Astrocyte (in vitro differentiated cells and primary cell): ENCODE results near the gene CDC42BPG. TPM values are rescaled to one million over a fixed set of nuclear protein-coding genes. Genes with fewer than 3 reads are reported as not detected.

ENCODE experiments used
- DNase-seq: peaks from one replicate; pipeline ENCODE4 v3.0.0-alpha.2; 2010; ENCODE audit warnings: low read depth
- FAIRE-seq: peaks from 2 replicates; lab custom pipeline; 2011; peaks lifted over from hg19 to GRCh38; lab: Jason Lieb, UNC
- H2AFZ ChIP-seq: 2 replicates; pipeline ENCODE4 v1.6.0; 2012; ENCODE audit warnings: low read depth, low read length, inconsistent platforms
- H3K27ac ChIP-seq: 2 replicates; pipeline ENCODE4 v1.5.1; 2011; ENCODE audit warnings: low read depth, low read length, inconsistent platforms
- H3K27me3 ChIP-seq: 2 replicates; pipeline ENCODE4 v1.6.0; 2011; ENCODE audit warnings: low read length, inconsistent platforms; ENCODE audit not compliant: insufficient read depth
- H3K36me3 ChIP-seq: 2 replicates; pipeline ENCODE4 v1.5.1; 2011; ENCODE audit warnings: low read length, inconsistent platforms; ENCODE audit not compliant: insufficient read depth
- H3K4me1 ChIP-seq: 2 replicates; pipeline ENCODE4 v1.5.1; 2011; ENCODE audit warnings: low read length, inconsistent platforms; ENCODE audit not compliant: insufficient read depth
- H3K4me2 ChIP-seq: 2 replicates; pipeline ENCODE4 v1.6.0; 2012; ENCODE audit warnings: low read length, inconsistent platforms
- H3K4me3 ChIP-seq: 2 replicates; pipeline ENCODE4 v1.5.1; 2011; ENCODE audit warnings: low read depth, mild to moderate bottlenecking, low read length, inconsistent platforms; ENCODE audit not compliant: insufficient read depth
- H3K79me2 ChIP-seq: 2 replicates; pipeline ENCODE4 v1.6.0; 2012; ENCODE audit warnings: mild to moderate bottlenecking, low read length, inconsistent platforms; ENCODE audit not compliant: insufficient read depth
- H3K9ac ChIP-seq: 2 replicates; pipeline ENCODE4 v1.6.0; 2012; ENCODE audit warnings: mild to moderate bottlenecking, low read length, inconsistent platforms
- H3K9me3 ChIP-seq: 2 replicates; pipeline ENCODE4 v1.5.1; 2012; ENCODE audit warnings: low read depth, mild to moderate bottlenecking, low read length, inconsistent platforms; ENCODE audit not compliant: insufficient read depth
- H4K20me1 ChIP-seq: 2 replicates; pipeline ENCODE4 v1.6.0; 2012; ENCODE audit warnings: low read length, inconsistent platforms; ENCODE audit not compliant: insufficient read depth
- H3K27ac Mint-ChIP-seq: one replicate; pipeline ENCODE4 v1.8.0; 2021; ENCODE audit warnings: mild to moderate bottlenecking, mixed read lengths; ENCODE audit not compliant: unreplicated experiment
- H3K27me3 Mint-ChIP-seq: one replicate; pipeline ENCODE4 v1.8.0; 2021; ENCODE audit warnings: low read depth, mixed read lengths; ENCODE audit not compliant: unreplicated experiment
- H3K36me3 Mint-ChIP-seq: one replicate; pipeline ENCODE4 v1.8.0; 2021; ENCODE audit warnings: low read depth, mixed read lengths; ENCODE audit not compliant: unreplicated experiment
- H3K4me1 Mint-ChIP-seq: one replicate; pipeline ENCODE4 v1.8.0; 2021; ENCODE audit warnings: low read depth, mixed read lengths; ENCODE audit not compliant: unreplicated experiment
- H3K4me3 Mint-ChIP-seq: one replicate; pipeline ENCODE4 v1.8.0; 2021; ENCODE audit warnings: mild to moderate bottlenecking, moderate library complexity, mixed read lengths; ENCODE audit not compliant: unreplicated experiment
- H3K9me3 Mint-ChIP-seq: one replicate; pipeline ENCODE4 v1.8.0; 2021; ENCODE audit warnings: mild to moderate bottlenecking, mixed read lengths; ENCODE audit not compliant: unreplicated experiment
- EZH2 ChIP-seq: IDR thresholded peaks from 2 replicates; pipeline ENCODE4 v1.6.1; 2012; ENCODE audit warnings: mild to moderate bottlenecking, low read length, inconsistent platforms; ENCODE audit not compliant: insufficient read depth
- total RNA-seq: library from RNA; stranded (reverse); gene quantifications from 2 replicates; pipeline ENCODE4 v1.2.1, GENCODE V29; 2021
- TF ChIP-seq, protein P1 (sequence below): IDR thresholded peaks from 2 replicates; pipeline ENCODE4 v1.5.1; 2011; ENCODE audit warnings: low read depth, mild to moderate bottlenecking, inconsistent platforms, low read length, moderate library complexity; ENCODE audit not compliant: insufficient read depth

Gene CDC42BPG
- total RNA-seq, 1 donor from 2014 or later = 4.6 TPM

DNA sequence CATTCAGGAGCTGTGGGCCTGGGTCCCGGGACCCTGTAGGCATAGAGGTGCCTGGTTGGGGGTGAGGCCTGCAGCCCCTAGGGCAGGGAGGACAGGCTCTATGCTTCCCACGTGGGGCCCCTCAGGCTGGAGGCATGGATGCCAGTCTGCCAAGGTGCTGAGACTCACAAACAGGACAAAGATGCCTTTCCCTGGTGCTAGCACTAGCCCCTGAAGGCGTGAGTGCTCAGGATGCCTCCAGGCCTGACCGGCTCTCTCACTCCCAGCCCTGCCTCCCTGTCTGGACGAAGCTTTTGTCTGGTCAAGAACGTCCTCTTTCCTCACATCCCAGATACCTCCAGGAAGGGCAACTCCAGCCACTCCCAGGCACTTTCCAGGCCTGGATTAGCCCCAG lies 2.1 kb downstream of the CDC42BPG start:
- Mint-ChIP-seq H3K27me3 (peaks cover 2% of the 10 kb centered on the region), H3K36me3 (no peaks in the 10 kb centered on the region), H3K9me3 (no peaks in the 10 kb centered on the region), H3K4me3 (no peak overlapping the region), H3K27ac (peak overlapping the region; percentile 78), H3K4me1 (peaks cover 5% of the 10 kb centered on the region)
- no peaks in the 10 kb centered on the region for H3K79me2 ChIP-seq
- H3K27me3 ChIP-seq = no peaks in the 10 kb centered on the region
- no peak overlapping the region for H3K9ac ChIP-seq
- DNase-seq (no peak), FAIRE-seq (no peak)
- H3K9me3 ChIP-seq = no peaks in the 10 kb centered on the region
- no peak for TF ChIP-seq EZH2
- TF ChIP-seq, protein P1, sequence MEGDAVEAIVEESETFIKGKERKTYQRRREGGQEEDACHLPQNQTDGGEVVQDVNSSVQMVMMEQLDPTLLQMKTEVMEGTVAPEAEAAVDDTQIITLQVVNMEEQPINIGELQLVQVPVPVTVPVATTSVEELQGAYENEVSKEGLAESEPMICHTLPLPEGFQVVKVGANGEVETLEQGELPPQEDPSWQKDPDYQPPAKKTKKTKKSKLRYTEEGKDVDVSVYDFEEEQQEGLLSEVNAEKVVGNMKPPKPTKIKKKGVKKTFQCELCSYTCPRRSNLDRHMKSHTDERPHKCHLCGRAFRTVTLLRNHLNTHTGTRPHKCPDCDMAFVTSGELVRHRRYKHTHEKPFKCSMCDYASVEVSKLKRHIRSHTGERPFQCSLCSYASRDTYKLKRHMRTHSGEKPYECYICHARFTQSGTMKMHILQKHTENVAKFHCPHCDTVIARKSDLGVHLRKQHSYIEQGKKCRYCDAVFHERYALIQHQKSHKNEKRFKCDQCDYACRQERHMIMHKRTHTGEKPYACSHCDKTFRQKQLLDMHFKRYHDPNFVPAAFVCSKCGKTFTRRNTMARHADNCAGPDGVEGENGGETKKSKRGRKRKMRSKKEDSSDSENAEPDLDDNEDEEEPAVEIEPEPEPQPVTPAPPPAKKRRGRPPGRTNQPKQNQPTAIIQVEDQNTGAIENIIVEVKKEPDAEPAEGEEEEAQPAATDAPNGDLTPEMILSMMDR = no peak
- H2AFZ ChIP-seq = no peak overlapping the region
- H4K20me1 ChIP-seq = no peaks in the 10 kb centered on the region
- no peaks in the 10 kb centered on the region for H3K36me3 ChIP-seq
- H3K4me1 ChIP-seq = peaks cover 5% of the 10 kb centered on the region
- H3K4me2 ChIP-seq = no peak overlapping the region
- H3K4me3 ChIP-seq = no peak overlapping the region
- H3K27ac ChIP-seq = no peak overlapping the region

DNA sequence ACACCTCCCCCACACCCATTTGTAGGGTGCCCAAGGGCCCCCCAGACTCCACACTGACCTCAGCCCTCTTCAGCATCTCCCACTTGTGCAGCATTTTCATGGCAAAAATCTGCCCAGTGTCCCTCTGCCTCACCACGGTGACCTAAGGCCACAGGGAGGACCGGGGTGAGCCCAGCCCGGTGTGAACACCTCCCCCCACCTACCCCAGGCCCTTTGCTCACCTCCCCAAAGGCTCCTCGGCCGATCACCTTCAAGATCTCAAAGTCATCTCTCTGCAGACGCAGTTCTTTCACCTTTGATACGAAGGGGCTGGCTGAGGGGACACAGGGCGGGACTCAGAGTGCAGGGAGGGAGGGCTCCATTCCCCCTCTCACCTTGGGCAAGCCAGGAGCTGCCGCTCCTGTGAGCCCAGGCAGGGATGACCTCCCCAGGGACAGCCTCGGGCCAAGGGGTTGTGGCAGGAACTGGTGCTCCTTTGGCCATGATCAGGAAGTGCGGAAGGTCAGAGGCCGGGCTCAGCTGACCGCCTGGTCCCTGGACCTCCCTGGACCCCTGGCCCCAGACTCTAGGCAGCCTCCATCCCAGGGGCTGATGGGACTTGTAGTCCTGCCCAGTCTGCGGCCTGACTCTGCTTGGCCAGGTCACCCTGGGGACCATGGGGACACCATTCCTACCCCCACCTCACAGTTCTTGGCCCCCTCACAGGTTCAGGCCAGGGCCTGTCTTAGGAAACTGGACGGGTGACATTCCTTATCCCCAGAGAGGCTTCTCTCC lies 2.7 kb downstream of the CDC42BPG start:
- no peak overlapping the region for H3K27ac Mint-ChIP-seq
- no peak overlapping the region for H3K9ac ChIP-seq

More for the DNA sequence above, 2.7 kb downstream of the CDC42BPG start:
- H3K9me3 ChIP-seq = no peaks in the 10 kb centered on the region
- H3K27me3 ChIP-seq = no peaks in the 10 kb centered on the region
- no peak overlapping the region for H3K27ac ChIP-seq
- no peak overlapping the region for H2AFZ ChIP-seq
- no peak overlapping the region for H3K4me3 ChIP-seq
- no peak overlapping the region for H3K4me3 Mint-ChIP-seq
- no peaks in the 10 kb centered on the region for H3K79me2 ChIP-seq
- H3K36me3 ChIP-seq = no peaks in the 10 kb centered on the region
- no peaks in the 10 kb centered on the region for H4K20me1 ChIP-seq
- TF ChIP-seq EZH2 = no peak
- TF ChIP-seq, protein P1 = no peak
- no peak overlapping the region for H3K4me2 ChIP-seq
- no peaks in the 10 kb centered on the region for H3K9me3 Mint-ChIP-seq
- H3K27me3 Mint-ChIP-seq = peaks cover 2% of the 10 kb centered on the region
- FAIRE-seq = no peak
- DNase-seq = no peak
- peaks cover 5% of the 10 kb centered on the region for H3K4me1 Mint-ChIP-seq
- H3K4me1 ChIP-seq = peaks cover 5% of the 10 kb centered on the region
- H3K36me3 Mint-ChIP-seq = no peaks in the 10 kb centered on the region
